HCT116 (cell line): ENCODE results near the gene SDCCAG8. TPM values are rescaled to one million over a fixed set of nuclear protein-coding genes. Genes with fewer than 3 reads are reported as not detected.

Experiments
- ATAC-seq: fragments of 200-7000 bp; cut with Tn5 transposase; 2 replicates; pipeline ENCODE4 v1.9.1; 2020; ENCODE audit warnings: mild to moderate bottlenecking, moderate library complexity
- BruUV-seq: library from RNA; stranded (reverse); fragments of 400-500 nt; replicated peaks from 2 replicates; lab custom pipeline; 2021; lab: Mats Ljungman, UMichigan
- CTCF ChIA-PET: fragments of 300-600 bp; sonication (Branson Sonifier 250); formaldehyde crosslinking; loops from one replicate; lab custom pipeline; 2021; ENCODE audit warnings: antibody characterized with exemption; lab: Charles Lee
- POLR2A ChIA-PET: fragments of 300-600, 350-600 bp; sonication (Branson Sonifier 250); formaldehyde crosslinking; loops from one replicate; lab custom pipeline; 2021; ENCODE audit warnings: antibody characterized with exemption; lab: Charles Lee
- RAD21 ChIA-PET, 2 experiments: fragments of 300-600 bp; sonication (Branson Sonifier 250); formaldehyde crosslinking; loops; one replicate each; lab custom pipeline; 2023; ENCODE audit warnings: low total read pairs in 2 of 2; ENCODE audit not compliant: uncharacterized antibody in 2 of 2, unreplicated experiment in 2 of 2, low non-redundant PET in 1 of 2; lab: Charles Lee
- DNase-seq: peaks from one replicate; pipeline ENCODE4 v3.0.0-alpha.2; 2010; ENCODE audit warnings: low read depth, low spot score
- H2AFZ ChIP-seq: fragments of 200-600 bp; shearing (Covaris generic), sonication (generic); 2 replicates; pipeline ENCODE4 v1.6.1; 2017; ENCODE audit warnings: low read depth, mixed run types, mixed read lengths, antibody characterized with exemption, low read length; ENCODE audit not compliant: poor library complexity, severe bottlenecking
- H3K27ac ChIP-seq: 2 replicates; pipeline ENCODE4 v1.5.1; 2012; ENCODE audit warnings: low read depth, low read length
- H3K27me3 ChIP-seq: fragments of 200-600 bp; sonication (generic); 2 replicates; pipeline ENCODE4 v1.6.1; 2016; ENCODE audit warnings: mixed run types, low read length, mixed read lengths; ENCODE audit not compliant: insufficient read depth
- H3K36me3 ChIP-seq, 2 experiments: fragments of 200-500 bp in 1 of 2; fragments of 200-600 bp in 1 of 2; sonication (Bioruptor generic) in 1 of 2; sonication (generic) in 1 of 2; 2 replicates each; pipeline versions ENCODE4 v1.5.1 to v1.6.1; 2014 to 2016; ENCODE audit warnings: low read length in 2 of 2, inconsistent platforms in 1 of 2, mixed read lengths in 1 of 2, mixed run types in 1 of 2; ENCODE audit not compliant: insufficient read depth in 2 of 2, control insufficient read depth in 1 of 2
- H3K4me1 ChIP-seq, 2 experiments: fragments of 200-600 bp in 1 of 2; sonication (generic) in 1 of 2; 2 replicates each; pipeline versions ENCODE4 v1.5.1 to v1.6.1; 2012 to 2017; ENCODE audit warnings: low read length in 2 of 2, inconsistent platforms in 1 of 2, mild to moderate bottlenecking in 1 of 2, mixed read lengths in 1 of 2, mixed run types in 1 of 2, moderate library complexity in 1 of 2; ENCODE audit not compliant: insufficient read depth in 2 of 2, control insufficient read depth in 1 of 2
- H3K4me2 ChIP-seq: fragments of 200-600 bp; sonication (generic); 2 replicates; pipeline ENCODE4 v1.6.1; 2017; ENCODE audit warnings: mixed run types, low read length, mixed read lengths
- H3K4me3 ChIP-seq, 2 experiments: fragments of 200-600 bp in 1 of 2; sonication (generic) in 1 of 2; replicated peaks in 1 of 2; 2 replicates each; pipeline ENCODE4 v1.5.1; 2011 to 2016; ENCODE audit warnings: low read length in 2 of 2, control low read depth in 1 of 2, low read depth in 1 of 2, mild to moderate bottlenecking in 1 of 2, mixed read lengths in 1 of 2, mixed run types in 1 of 2
- H3K79me2 ChIP-seq: fragments of 200-600 bp; sonication (generic); 2 replicates; pipeline ENCODE4 v1.6.1; 2017; ENCODE audit warnings: mild to moderate bottlenecking, mixed run types, low read length, moderate library complexity, mixed read lengths; ENCODE audit not compliant: insufficient read depth
- H3K9ac ChIP-seq: fragments of 200-600 bp; sonication (generic); 2 replicates; pipeline ENCODE4 v1.6.1; 2016; ENCODE audit warnings: low read length, mixed read lengths
- H3K9me2 ChIP-seq: fragments of 200-600 bp; sonication (generic), shearing (Covaris generic); 2 replicates; pipeline ENCODE4 v1.6.1; 2017; ENCODE audit warnings: mixed run types, mild to moderate bottlenecking, moderate library complexity; ENCODE audit not compliant: insufficient read depth
- H3K9me3 ChIP-seq, 2 experiments: fragments of 200-500 bp in 1 of 2; fragments of 200-600 bp in 1 of 2; sonication (Bioruptor generic) in 1 of 2; sonication (generic) in 1 of 2; 2 replicates each; pipeline ENCODE4 v1.6.1; 2014 to 2017; ENCODE audit warnings: low read length in 2 of 2, mixed read lengths in 2 of 2, inconsistent platforms in 1 of 2, low read depth in 1 of 2, mild to moderate bottlenecking in 1 of 2, mixed run types in 1 of 2, moderate library complexity in 1 of 2; ENCODE audit not compliant: control insufficient read depth in 1 of 2, insufficient read depth in 1 of 2
- H4K20me1 ChIP-seq: fragments of 200-600 bp; sonication (generic), shearing (Covaris generic); 2 replicates; pipeline ENCODE4 v1.6.1; 2017; ENCODE audit warnings: mixed run types, mild to moderate bottlenecking, moderate library complexity; ENCODE audit not compliant: insufficient read depth
- CTCF ChIP-seq, 3 experiments: fragments of 200-600 bp in 1 of 3; sonication (generic) in 1 of 3; IDR thresholded peaks in 2 of 3; conservative IDR thresholded peaks in 1 of 3; 2 replicates each; pipeline ENCODE4 v1.5.1; 2012 to 2017; ENCODE audit warnings: low read depth in 2 of 3, low read length in 2 of 3, antibody characterized with exemption in 1 of 3, borderline replicate concordance in 1 of 3, control low read depth in 1 of 3, mild to moderate bottlenecking in 1 of 3, mixed read lengths in 1 of 3, mixed run types in 1 of 3, moderate library complexity in 1 of 3; ENCODE audit not compliant: insufficient read depth in 1 of 3
- ELF1 ChIP-seq: IDR thresholded peaks from 2 replicates; pipeline ENCODE4 v1.6.1; 2012; ENCODE audit warnings: low read depth, borderline replicate concordance
- EZH2phosphoT487 ChIP-seq: fragments of 200-600 bp; IDR thresholded peaks from 2 replicates; pipeline ENCODE4 v1.6.1; 2018; ENCODE audit warnings: antibody characterized with exemption, borderline replicate concordance
- FOSL1 ChIP-seq: IDR thresholded peaks from 2 replicates; pipeline ENCODE4 v1.6.1; 2012; ENCODE audit warnings: low read depth
- POLR2AphosphoS5 ChIP-seq: IDR thresholded peaks from 2 replicates; pipeline ENCODE4 v1.6.1; 2011; ENCODE audit warnings: mild to moderate bottlenecking, low read depth, low read length, moderate library complexity
- RAD21 ChIP-seq: IDR thresholded peaks from 2 replicates; pipeline ENCODE4 v1.6.1; 2012; ENCODE audit warnings: low read depth, mild to moderate bottlenecking
- SIN3A ChIP-seq: IDR thresholded peaks from 2 replicates; pipeline ENCODE4 v1.6.1; 2012; ENCODE audit warnings: low read depth
- TCF7L2 ChIP-seq: IDR thresholded peaks from 2 replicates; pipeline ENCODE4 v1.7.0; 2011; ENCODE audit warnings: borderline replicate concordance, inconsistent platforms; ENCODE audit not compliant: insufficient read depth, insufficient read length; ENCODE audit errors: extremely low read depth
- intact Hi-C: fragments of 100-400 bp; cut with micrococcal nuclease; formaldehyde crosslinking; loops from 2 replicates; pipeline ENCODE4 v1.10.0; 2022
- total RNA-seq: library from RNA; stranded (reverse); gene quantifications from one replicate; pipeline ENCODE4 v1.2.1, GENCODE V29; 2021; ENCODE audit not compliant: unreplicated experiment
- TF ChIP-seq, protein P1 (sequence below): IDR thresholded peaks from 2 replicates; pipeline ENCODE4 v1.6.1; 2011; ENCODE audit warnings: mild to moderate bottlenecking, low read length, moderate library complexity; ENCODE audit not compliant: insufficient replicate concordance; ENCODE audit errors: extremely low read depth

Gene SDCCAG8
- total RNA-seq, 1 experiment from 2014 or later: 38.2 TPM

- Histone ChIP-seq H3K9ac (no peak overlapping the region), H3K27ac (no peak overlapping the region), H3K9me2 (no peaks in the 10 kb centered on the region), H4K20me1 (no peaks in the 10 kb centered on the region), H3K4me2 (no peak overlapping the region), H3K79me2 (no peaks in the 10 kb centered on the region), H3K27me3 (no peaks in the 10 kb centered on the region)
- intact Hi-C loops: no loop called here
- no peak for DNase-seq
- ChIA-PET RAD21 (no interaction called here), CTCF (no interaction called here)
- no peak for TF ChIP-seq POLR2AphosphoS5
- TF ChIP-seq, protein P1, sequence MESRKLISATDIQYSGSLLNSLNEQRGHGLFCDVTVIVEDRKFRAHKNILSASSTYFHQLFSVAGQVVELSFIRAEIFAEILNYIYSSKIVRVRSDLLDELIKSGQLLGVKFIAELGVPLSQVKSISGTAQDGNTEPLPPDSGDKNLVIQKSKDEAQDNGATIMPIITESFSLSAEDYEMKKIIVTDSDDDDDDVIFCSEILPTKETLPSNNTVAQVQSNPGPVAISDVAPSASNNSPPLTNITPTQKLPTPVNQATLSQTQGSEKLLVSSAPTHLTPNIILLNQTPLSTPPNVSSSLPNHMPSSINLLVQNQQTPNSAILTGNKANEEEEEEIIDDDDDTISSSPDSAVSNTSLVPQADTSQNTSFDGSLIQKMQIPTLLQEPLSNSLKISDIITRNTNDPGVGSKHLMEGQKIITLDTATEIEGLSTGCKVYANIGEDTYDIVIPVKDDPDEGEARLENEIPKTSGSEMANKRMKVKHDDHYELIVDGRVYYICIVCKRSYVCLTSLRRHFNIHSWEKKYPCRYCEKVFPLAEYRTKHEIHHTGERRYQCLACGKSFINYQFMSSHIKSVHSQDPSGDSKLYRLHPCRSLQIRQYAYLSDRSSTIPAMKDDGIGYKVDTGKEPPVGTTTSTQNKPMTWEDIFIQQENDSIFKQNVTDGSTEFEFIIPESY: no peak
- TF ChIP-seq CTCF (IDR thresholded peaks at IDR 0.05 in 2 of 3, conservative IDR thresholded peaks at IDR 0.05 in 1 of 3; ENCODE audit: borderline replicate concordance in 1 of 3, insufficient read depth in 1 of 3, low read depth in 2 of 3, low read length in 2 of 3): no peak
- TF ChIP-seq RAD21: no peak
- TF ChIP-seq SIN3A: no peak
- TF ChIP-seq ELF1: no peak
- TF ChIP-seq EZH2phosphoT487: no peak
- TF ChIP-seq TCF7L2: no peak
- TF ChIP-seq FOSL1: no peak
- TF ChIP-seq, all 23 proteins: peak for 0
- no TSS peak for BruUV-seq
- Histone ChIP-seq H3K36me3 (no peaks in the 10 kb centered on the region), H3K4me1 (no peaks in the 10 kb centered on the region), H2AFZ (no peak overlapping the region), H3K4me3 (no peak overlapping the region), H3K9me3 (no peaks in the 10 kb centered on the region)
- POLR2A ChIA-PET: no interaction called here
- ATAC-seq: no peak
Measured at GRCh38 chr1:243474906-243475305, 219.1 kb downstream of the SDCCAG8 start.
